Activated T-cell treated with anti-CD3 and anti-CD28 coated beads, Interleukin-2, amount 50 U/mL, for 1 hour (primary cell): Measurements from ENCODE around the gene ORC6.

Experiments used
- DNase-seq: peaks from one replicate; pipeline ENCODE4 v3.0.0-alpha.2; 2020

Gene ORC6

DNA sequence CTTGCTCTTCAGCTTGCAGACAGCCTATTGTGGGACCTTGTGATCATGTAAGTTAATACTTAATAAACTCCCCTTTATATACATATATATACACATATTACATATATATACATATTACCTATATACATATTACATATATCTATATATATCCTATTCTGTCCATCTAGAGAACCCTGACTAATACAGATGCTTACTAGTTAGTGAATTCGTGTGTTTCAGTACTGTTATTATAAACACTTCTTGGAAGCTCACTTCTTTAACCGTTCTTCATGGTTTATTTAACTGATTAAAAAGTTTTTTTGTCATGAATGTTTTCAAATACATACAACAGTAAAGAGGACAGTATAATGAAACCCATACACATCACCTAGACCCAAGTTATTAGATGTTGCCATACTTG lies 12.6 kb downstream of the ORC6 start:
- DNase-seq, result no peak

DNA sequence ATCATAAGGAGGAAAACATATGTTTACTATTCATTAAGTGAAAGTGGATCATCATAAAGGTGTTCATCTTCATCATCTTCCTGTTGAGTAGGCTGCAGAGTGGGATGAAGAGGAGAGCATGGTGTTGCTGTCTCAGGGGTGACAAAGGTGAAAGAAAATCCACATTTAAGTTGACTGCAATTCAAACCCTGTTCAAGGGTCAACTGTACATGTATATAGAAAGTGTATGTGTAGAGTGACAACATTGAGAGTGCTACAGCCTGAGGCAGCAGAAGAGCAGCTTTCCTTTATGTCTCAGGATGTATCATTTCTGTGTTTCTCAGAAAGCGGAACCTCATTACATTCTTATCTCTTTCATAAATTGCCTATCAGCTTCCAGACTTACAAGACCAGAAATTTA lies 17.2 kb downstream of the ORC6 start:
- DNase-seq, result no peak

DNA sequence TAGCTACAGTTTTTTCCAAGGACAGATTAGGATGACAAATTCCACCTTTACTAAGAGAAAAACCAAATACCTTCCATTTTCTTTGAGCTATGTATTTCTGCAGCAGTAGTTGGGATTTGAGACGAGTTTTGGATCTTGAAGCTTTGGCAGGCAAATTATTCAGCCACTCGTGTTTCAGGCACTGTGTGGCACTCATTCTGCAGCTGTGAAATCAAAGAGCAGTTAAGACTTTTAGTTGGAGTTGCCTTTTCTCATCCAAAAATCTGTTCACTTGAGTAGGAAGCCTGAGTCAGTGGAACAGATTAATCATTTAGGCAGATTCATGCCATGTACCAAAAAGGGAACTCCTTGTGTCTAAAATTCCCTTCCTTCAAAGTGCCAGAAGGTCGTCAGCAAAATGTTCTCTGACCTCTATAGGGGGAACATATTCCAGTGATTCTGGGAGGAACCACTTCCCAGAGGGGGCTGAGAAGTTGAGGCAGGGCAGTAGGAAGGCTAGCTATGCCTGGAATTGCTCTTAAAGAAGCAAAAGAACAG lies 20.1 kb downstream of the ORC6 start:
- no peak for DNase-seq

DNA sequence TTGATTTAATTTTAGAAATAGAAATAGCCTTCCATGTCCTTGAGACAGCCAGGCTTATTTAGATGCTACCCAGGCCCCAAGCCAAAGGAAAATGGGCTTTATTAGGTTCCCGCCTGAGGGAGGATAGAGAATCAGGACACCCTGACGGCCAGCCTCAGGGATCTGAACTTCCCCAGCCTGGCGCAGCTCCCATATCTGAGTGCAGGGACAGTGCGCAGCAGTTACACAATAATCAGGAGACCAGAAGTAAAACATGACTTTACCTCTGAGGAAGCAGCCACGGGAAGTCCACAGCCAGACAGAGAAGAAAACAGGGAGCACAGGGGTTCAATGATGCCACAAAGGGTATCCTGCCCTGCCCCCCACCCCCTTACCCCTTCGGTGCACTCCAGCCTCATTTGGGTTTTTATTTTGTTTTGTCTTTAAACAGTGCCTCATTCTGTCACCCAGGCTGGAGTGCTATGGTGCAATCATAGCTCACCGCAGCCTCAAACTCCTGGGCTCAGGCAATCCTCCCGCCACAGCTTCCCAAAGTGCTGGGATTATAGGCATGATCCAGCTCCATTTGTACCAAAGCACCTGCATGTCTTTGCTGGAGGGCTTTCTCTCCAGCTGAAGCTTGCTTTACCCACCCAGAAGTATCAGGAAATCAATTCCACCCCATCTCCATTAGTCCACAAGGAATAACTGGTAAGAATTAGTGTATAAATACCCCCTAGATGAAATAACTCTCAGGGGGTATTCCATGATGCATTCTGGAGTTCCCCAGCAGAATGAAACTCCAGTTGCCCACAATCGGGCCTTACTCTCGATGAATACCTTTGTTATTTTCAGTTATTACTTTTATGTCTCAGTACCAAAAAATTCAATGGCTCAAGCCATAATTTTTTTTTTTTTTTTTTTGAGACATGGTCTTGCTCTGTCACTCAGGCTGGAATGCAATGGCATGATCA lies 21.9 kb downstream of the ORC6 start:
- DNase-seq, result no peak

DNA sequence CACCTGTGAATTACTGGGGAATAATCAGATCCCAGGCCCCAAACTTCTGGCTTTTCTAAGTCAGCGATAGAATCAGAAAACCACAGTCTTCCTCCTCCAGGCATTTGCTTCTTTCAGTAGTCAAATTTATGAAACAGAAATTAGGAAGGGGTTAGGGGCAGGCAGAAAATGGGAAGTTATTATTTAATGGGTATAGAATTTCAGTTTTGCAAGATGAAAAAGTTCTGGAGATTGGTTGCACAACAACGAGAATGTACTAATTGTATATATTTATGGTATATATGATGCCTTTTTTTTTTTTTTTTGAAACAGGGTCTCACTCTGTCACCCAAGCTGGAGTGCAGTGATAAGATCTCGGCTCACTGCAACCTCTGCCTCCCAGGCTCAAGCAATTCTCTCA lies 23.5 kb downstream of the ORC6 start:
- no peak for DNase-seq

DNA sequence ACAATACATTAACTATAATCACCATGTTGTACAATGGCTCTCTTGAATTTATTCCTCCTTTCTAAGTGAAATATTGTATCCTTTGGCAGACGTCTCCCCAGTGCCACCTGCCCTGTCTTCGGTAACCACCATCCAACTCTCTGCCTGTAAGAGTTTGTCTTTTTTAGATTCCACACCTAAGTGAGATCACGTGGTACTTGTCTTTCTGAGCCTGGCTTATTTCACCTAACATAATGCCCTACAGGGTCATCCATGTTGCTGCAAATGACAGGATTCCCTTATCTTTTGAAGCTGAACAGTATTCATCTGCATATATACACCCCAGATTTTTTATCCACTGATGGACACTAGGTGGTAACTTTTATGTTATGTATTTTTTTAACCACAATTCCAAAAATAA lies 24.2 kb downstream of the ORC6 start:
- no peak for DNase-seq

DNA sequence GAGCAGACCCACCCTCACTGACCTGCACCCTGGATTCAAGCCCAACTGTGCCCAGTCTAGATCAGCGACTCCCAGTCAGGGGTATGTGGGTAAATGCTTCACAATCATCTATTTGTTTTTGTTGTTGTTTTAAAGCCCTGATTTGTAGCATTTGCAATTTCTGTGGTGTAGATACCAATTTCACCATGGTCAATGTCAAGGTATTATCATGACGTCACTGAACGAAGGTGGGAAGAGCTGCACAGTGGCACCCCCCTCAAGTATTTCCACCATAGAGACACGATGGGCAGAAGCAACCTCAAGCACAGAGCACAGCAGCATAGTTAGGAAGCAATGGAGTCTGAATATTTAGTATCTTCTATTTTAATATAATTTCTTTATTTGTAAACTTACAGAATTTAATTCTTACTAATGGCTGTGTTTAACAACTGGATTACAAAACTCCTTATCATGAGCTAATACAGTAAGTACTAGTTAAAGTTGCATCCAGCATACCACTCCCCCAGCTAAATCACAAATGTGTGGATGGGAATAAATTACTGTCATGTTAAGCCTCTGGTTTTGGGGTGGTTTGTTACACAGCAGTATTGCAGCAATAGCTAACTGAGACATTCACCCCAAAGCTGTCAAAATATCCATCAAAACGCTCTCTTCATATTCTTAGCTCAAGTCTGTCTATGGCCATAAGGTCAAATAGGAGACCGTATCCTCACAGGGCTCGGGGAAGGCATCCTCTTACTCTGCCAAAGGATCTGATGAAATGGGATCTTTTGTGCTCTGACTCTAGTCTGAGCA lies 25.5 kb downstream of the ORC6 start:
- no peak for DNase-seq

DNA sequence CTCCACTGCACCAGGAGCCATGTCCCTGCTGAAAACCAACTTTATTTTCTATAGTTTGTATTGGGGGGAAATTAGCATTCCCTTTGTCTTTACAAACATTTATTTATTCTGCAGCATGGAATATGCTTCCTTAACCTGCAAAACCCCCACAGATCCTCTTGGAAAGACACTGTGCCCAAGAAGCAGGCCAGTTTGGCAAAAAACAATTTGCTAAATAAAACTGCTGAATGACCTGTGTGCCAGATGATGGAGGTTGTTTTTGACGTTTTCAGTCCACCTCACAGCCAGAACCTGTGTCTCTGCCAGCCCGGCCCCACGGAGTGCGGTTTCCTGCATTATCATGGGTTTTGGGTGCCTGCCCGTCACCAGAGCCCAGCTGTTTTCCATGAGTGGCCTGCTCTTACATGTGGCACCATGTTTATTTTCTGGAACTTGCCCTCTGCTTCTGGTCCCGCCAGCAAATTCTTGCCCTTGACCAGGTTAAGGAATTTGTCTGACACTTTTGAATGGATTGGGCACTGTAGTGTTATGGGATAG lies 26.4 kb downstream of the ORC6 start:
- no peak for DNase-seq

DNA sequence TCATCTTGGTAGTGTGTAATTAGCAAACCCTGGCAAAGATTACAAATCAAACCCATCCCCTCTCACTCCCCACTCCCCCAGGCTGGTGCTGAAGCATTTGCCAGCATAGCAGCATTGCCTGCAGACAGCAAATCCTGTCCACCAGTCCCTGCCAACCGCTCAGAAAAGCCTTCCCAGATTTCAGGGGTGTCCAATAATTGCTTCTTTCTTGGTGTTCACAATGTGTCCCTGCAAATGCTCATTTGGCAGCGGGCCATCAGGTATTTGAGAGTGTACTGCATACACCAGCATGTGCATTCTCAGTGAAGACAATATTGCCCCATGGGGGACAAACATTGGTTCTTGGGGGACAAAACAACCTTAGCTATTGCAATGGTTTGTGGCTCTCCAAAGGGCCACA lies 28.2 kb downstream of the ORC6 start:
- DNase-seq, result no peak

DNA sequence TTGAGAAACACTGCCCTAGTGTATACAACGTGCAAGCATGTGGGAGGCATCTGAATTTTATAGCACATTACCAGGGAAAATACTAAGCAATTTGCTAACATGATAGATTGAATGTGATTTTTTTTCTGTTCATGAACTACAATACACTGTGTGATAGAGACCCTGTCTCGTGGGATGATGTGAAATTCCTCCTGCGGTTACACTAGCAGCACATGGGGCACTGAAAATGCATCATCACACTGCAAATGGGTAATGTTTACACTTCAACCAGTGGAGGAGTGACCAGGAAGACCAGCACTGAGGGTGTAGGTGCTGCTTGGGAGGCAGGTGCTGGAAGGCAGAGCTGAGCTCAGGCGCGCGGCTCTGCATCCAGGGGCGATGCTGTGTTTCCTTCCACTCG lies 28.8 kb downstream of the ORC6 start:
- no peak for DNase-seq

DNA sequence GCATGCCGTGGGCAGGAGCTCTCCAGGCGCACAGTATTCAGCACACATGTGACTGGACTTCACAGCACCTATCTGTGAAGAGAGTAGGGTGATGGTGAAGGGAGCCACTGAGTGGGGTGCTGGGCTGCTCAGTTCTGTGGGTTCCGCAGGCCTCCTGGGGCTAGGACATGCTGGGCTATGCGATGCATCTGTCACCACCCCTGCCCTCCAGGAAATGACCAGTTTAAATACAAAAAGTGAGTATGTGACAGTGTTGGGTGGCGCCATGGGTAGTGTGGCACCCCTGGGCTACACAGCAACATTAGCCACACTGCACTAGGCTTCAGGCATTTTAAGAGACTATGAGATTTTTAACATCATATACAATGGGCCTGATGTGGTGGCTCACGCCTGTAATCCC lies 30.1 kb downstream of the ORC6 start:
- DNase-seq, result no peak

DNA sequence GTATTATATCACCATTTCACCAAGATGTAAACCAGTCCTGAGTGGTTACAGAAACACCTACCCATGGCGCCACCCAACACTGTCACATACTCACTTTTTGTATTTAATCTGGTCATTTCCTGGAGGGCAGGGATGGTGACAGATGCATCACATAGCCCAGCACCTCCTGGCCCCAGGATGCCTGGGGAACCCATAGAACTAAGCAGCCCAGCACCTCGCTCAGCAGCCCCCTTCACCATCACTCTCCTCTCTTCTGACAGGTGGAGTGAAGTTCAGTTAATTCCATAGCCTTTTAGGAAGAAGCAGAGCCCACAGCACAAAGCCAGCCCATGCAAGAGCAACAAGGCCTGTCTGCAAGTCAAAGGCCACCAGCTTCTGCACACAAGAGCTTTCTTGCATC lies 31.2 kb downstream of the ORC6 start:
- DNase-seq, result no peak

DNA sequence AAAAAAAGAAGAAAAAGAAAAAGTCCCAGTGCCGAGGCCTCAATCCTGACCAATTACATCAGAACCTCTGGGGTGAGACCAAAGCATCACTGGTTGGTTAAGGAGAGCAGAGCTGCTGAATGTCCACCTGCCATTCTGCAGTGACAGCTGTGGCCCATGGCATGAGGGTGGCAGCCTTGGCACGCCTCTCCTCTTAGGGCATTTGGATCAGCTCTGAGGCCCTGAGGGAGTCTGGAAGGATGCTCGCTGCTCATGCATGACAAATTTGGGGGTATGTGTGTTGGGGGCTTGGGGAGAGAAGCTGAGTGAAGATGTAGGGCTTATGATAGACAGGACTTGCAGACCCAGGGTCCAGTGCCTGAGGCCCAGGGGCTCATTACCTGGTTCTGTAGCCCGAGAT lies 32.4 kb downstream of the ORC6 start:
- no peak for DNase-seq

DNA sequence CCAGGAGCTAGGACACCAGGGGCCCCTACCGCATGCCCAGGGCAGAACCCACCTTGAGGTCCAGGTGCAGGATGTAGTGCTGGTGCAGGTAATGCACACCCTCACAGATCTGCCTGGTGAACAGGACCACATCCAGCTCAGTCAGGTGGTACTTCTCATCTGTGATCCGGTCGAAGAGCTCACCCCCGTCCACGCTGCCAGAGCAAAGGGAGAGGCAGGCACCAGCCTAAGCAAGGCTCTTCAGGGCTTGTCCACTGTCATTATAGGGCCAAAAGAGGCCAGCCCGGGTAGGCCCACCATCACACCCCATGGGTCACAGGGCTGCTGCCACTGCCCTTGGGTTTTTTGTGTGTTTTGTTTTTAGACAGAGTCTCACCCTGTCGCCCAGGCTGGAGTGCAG lies 37.7 kb downstream of the ORC6 start:
- DNase-seq, result no peak

DNA sequence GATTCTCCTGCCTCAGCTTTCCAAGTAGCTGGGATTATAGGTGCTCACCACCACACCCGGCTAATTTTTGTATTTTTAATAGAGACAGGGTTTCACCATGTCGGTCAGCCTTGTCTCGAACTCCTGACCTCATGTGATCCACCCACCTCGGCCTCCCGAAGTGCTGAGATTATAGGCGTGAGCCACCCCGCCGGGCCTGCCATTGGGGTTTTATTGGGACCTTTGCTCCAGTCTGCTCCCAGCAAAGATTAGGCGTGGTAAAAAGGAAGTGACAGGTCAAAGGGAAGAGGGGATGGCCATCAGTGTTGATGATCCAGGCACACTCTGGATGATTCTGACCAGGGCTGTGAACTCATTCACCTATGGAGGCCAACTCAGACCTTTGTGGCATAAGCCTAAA lies 38.2 kb downstream of the ORC6 start:
- no peak for DNase-seq

DNA sequence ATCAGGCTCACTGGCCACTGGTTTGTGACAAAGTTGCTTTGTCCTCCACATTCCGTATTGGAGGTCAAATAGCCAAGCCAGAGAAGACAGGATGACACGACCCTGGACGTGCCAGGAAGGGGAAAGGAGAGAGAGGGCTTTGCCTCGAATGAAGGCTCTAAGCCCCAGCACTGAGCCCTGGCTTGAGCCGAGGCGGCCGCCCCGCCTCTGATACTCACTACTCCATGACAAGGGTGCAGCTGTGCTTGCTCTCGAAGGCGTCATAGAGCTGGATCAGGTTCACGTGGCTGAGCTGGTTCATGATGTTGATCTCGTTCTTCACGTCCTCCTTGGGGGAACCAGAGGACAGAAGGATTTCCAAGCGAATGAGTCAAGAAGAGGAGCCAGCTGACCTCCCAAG lies 39.3 kb downstream of the ORC6 start:
- no peak for DNase-seq

DNA sequence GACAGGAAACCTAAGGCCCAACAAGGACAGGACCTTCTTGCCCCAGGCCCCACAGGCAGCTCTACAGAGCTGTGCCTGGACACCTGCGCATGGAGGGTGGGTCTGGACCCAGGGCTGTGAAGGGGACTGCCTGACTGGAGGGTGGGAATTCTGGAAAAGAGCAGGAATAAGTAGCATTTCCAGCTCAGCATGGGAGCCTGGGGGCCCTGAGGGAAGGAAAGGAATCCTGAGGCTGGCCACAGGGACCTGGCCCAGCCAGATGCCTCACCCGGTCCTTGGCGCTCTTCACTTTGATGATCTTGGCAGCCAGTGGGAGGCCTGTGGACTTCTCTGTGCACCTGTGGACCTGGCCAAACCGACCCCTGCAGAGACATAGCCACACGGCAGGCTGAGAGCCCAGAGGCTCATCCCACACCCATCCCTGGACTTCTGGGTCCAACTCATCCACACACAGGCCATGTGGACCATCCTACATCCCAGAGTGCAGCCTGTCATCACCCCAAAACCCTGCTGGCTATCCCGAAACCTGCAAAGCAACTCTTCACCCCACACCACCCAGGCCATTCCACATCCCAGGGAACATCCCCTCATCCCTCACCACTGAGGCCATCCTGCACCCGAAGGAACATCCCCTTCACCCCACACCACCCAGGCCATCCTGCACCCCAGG lies 40.0 kb downstream of the ORC6 start:
- no peak for DNase-seq

DNA sequence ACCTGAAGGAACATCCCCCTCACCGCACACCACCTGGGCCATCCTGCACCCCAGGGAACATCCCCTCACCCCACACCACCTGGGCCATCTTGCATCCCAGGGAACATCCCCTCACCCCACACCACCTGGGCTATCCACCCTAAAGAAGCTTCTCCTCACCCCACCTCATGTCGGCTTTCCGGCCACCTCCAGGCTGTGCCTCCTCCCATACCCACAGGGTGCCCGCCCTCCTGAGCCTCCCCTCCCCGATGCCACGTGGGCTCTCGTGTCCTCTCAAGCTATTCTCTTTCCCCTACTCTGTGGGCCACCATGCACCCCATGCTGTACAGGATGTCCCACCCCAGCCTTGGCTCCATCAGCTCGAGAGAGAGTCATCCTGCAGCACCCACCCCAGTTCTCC lies 40.7 kb downstream of the ORC6 start:
- DNase-seq, result no peak

DNA sequence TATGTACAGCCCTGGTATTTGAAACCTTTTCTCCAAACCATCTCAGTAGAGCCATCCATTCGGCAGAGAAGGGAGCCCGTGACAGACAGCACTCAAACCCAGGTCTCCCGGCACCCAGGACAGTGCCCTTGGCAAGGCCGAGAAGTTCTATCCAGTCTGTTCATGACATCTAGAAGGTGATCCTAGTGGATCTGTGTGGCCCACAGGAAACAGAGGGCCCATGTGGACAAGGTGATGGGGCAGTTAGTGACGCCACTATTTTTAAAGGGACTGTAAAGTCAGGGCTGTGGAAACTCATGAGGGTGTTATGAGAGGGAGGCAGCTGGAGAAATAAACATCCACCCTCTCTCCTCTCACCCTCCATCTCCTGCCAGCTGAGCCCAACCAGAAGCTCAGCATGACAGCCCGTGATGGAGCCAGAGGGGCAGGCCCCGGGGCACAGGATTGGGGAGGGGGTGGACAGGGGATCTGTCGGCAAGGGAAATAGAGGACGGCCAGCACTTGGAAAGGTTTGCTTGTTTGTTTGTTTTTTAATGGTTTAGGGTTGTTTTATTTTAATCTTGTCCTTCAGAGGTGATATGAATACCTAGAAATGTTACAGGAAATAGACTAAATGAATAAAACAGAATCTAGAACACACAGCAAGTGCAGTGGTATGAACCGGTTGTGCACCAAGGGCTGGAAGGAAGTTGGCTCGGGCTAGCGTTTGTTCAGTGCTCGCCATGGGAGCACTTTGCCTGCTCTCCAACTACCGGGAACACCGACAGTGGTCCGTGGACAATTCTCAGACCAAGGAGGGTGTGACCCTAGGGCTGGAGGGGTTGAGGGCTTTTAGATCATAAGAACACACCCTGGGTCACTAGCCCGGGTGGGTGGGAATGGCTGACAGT lies 41.6 kb downstream of the ORC6 start:
- no peak for DNase-seq

DNA sequence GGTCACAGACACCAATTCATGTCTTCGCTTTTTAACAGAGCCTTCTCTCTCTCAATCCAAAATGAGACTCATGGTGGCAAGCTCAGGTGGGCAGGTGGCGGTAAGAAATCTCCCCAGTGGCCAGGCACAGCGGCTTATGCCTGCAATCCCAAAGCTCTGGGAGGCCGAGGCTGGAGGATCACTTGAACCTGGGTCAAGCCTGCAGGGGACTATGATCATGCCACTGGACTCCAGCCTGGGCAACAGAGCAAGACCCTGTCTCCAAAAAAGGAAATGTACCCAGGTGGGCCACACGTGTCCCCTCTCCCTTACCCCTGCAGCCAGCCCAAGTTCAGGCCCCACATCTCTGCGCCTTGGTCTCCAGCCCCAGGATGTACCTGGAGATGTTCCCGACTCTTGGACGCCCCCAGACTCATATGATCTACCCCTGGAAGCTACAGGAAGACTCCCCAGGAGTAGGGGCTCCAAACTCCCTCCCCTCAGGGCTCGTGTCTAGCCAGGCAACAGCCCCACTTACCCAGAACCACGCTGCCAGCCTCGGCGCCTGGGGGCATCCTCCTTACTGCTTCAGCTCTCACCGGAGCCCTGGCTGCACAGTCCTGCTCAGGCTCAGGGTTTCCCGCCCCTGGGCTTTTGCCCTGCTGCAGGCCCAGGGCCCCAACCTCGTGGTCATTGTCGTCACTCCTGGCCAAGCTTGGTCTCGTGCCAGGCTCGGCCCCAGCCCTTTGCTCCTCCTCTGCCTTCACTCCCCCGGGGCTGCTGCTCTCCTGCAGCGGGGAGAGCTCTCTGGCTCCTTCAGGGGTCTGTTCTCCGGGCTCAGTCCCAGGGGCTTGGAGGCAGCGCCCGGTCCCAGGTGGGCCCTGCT lies 42.5 kb downstream of the ORC6 start:
- no peak for DNase-seq

DNA sequence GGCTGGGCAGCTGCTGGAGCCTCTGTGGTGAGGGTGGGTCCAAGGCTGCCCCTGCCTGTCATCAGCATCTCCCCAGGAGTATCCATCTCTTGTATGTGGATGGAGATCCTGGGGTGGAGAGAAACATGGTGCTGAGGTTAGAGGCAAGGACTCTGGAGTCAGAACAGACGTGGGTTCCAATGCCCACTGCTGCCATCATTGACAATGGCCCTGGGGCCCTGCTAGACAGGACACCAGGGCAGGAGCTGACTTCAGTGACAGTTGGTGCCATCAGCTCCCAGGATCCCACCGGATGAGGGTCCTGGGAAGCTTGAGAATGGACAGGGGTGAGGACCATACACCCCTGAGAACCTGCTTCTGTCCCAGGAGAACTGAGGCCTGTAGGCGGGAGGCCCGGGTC lies 43.1 kb downstream of the ORC6 start:
- no peak for DNase-seq
